SK-N-SH (cell line): ENCODE results near the gene TMEM107. TPM values are rescaled to one million over a fixed set of nuclear protein-coding genes. Genes with fewer than 3 reads are reported as not detected.

Source experiments
- CTCF ChIA-PET: fragments of 300-600, 350-600 bp; formaldehyde crosslinking; extraction: SDS; loops from one replicate; lab custom pipeline; 2021; lab: Yijun Ruan, JAX
- POLR2A ChIA-PET: fragments of 350-600 bp; sonication (Branson Sonifier 250); formaldehyde crosslinking; extraction: SDS; loops from one replicate; lab custom pipeline; 2020; ENCODE audit warnings: antibody characterized with exemption, inconsistent platforms; lab: Yijun Ruan, JAX
- DNase-seq: peaks from one replicate; pipeline ENCODE4 v3.0.0; 2012
- H2AFZ ChIP-seq: fragments of 200-600 bp; sonication (generic); 2 replicates; pipeline ENCODE4 v1.8.1; 2016; ENCODE audit warnings: antibody characterized with exemption, mild to moderate bottlenecking, low read depth
- H3F3A ChIP-seq: fragments of 200-600 bp; sonication (generic); replicated peaks from 2 replicates; pipeline ENCODE3; 2016; ENCODE audit warnings: antibody characterized with exemption, mild to moderate bottlenecking; ENCODE audit not compliant: insufficient read depth
- H3K27ac ChIP-seq, 2 experiments: fragments of 200-500 bp in 1 of 2; fragments of 200-600 bp in 1 of 2; sonication (Bioruptor generic) in 1 of 2; sonication (generic), shearing (Covaris generic) in 1 of 2; 2 replicates each; pipeline versions ENCODE4 v1.5.1 to v1.6.1; 2014 to 2016; ENCODE audit warnings: low read depth in 2 of 2, inconsistent platforms in 1 of 2, low read length in 1 of 2, mild to moderate bottlenecking in 1 of 2, mixed read lengths in 1 of 2
- H3K27me3 ChIP-seq: fragments of 200-600 bp; sonication (generic), shearing (Covaris generic); 2 replicates; pipeline ENCODE4 v1.6.1; 2016; ENCODE audit warnings: mixed run types; ENCODE audit not compliant: insufficient read depth
- H3K36me3 ChIP-seq, 2 experiments: fragments of 200-500 bp in 1 of 2; fragments of 200-600 bp in 1 of 2; sonication (Bioruptor generic) in 1 of 2; sonication (generic) in 1 of 2; replicated peaks in 1 of 2; 2 replicates each; pipeline versions ENCODE3 to v1.5.1; 2014 to 2016; ENCODE audit warnings: low read length in 1 of 2, mild to moderate bottlenecking in 1 of 2; ENCODE audit not compliant: insufficient read depth in 2 of 2, control insufficient read depth in 1 of 2
- H3K4me1 ChIP-seq, 2 experiments: fragments of 200-500 bp in 1 of 2; fragments of 200-600 bp in 1 of 2; sonication (Bioruptor generic) in 1 of 2; sonication (generic), shearing (Covaris generic) in 1 of 2; 2 replicates each; pipeline versions ENCODE4 v1.5.1 to v1.6.1; 2014 to 2016; ENCODE audit warnings: low read depth in 1 of 2, low read length in 1 of 2, mixed run types in 1 of 2; ENCODE audit not compliant: insufficient read depth in 2 of 2, control insufficient read depth in 1 of 2
- H3K4me2 ChIP-seq: fragments of 200-600 bp; sonication (generic), shearing (Covaris generic); 2 replicates; pipeline ENCODE4 v1.6.1; 2017; ENCODE audit warnings: mixed run types
- H3K4me3 ChIP-seq, 2 experiments: fragments of 200-500 bp in 1 of 2; fragments of 200-600 bp in 1 of 2; sonication (Bioruptor generic) in 1 of 2; sonication (generic), shearing (Covaris generic) in 1 of 2; 2 replicates each; pipeline versions ENCODE4 v1.5.1 to v1.8.1; 2014 to 2016; ENCODE audit warnings: low read depth in 2 of 2, inconsistent platforms in 1 of 2, low read length in 1 of 2, mild to moderate bottlenecking in 1 of 2, mixed read lengths in 1 of 2, moderate library complexity in 1 of 2
- H3K79me2 ChIP-seq: fragments of 200-600 bp; sonication (generic); 2 replicates; pipeline ENCODE4 v1.8.1; 2017; ENCODE audit warnings: mild to moderate bottlenecking; ENCODE audit not compliant: insufficient read depth
- H3K9ac ChIP-seq: fragments of 200-600 bp; sonication (generic); 2 replicates; pipeline ENCODE4 v1.6.1; 2017; ENCODE audit warnings: mixed run types
- H3K9me2 ChIP-seq: fragments of 200-600 bp; sonication (generic); 2 replicates; pipeline ENCODE4 v1.6.1; 2017; ENCODE audit warnings: mixed run types
- H3K9me3 ChIP-seq: fragments of 200-600 bp; sonication (generic); 2 replicates; pipeline ENCODE4 v1.6.1; 2017; ENCODE audit warnings: mixed run types, mild to moderate bottlenecking, moderate library complexity
- H4K20me1 ChIP-seq: fragments of 200-600 bp; sonication (generic); 2 replicates; pipeline ENCODE4 v1.6.1; 2017; ENCODE audit warnings: mild to moderate bottlenecking, mixed run types; ENCODE audit not compliant: insufficient read depth
- CHD2 ChIP-seq: fragments of 150-350 bp; IDR thresholded peaks from 2 replicates; pipeline ENCODE4 v1.6.1; 2018; ENCODE audit warnings: low read length; ENCODE audit not compliant: partially characterized antibody
- EZH2phosphoT487 ChIP-seq: fragments of 200-600 bp; sonication (generic); IDR thresholded peaks from 2 replicates; pipeline ENCODE4 v1.6.1; 2017; ENCODE audit warnings: low read depth, mixed run types, mild to moderate bottlenecking, antibody characterized with exemption, moderate library complexity, borderline replicate concordance
- FOXJ3 ChIP-seq: sonication (generic); formaldehyde crosslinking; IDR thresholded peaks from 2 replicates; pipeline ENCODE4 v1.5.1; 2020; ENCODE audit warnings: mild to moderate bottlenecking, missing genetic modification reagents
- GATA2 ChIP-seq: sonication (generic); formaldehyde crosslinking; IDR thresholded peaks from 2 replicates; pipeline ENCODE4 v1.5.0; 2020; ENCODE audit warnings: mild to moderate bottlenecking, missing genetic modification reagents
- JUND ChIP-seq: IDR thresholded peaks from 2 replicates; pipeline ENCODE4 v1.4.0; 2012
- MEF2A ChIP-seq: IDR thresholded peaks from 2 replicates; pipeline ENCODE4 v1.4.0; 2012; ENCODE audit warnings: low read depth, borderline replicate concordance
- MXI1 ChIP-seq: IDR thresholded peaks from 2 replicates; pipeline ENCODE4 v1.6.1; 2012; ENCODE audit warnings: mild to moderate bottlenecking, low read depth, low read length, improper control_type of control experiment
- SIN3A ChIP-seq: IDR thresholded peaks from 2 replicates; pipeline ENCODE4 v1.6.1; 2012; ENCODE audit warnings: low read depth, mild to moderate bottlenecking, low read length, moderate library complexity, borderline replicate concordance
- SMC3 ChIP-seq: IDR thresholded peaks from 2 replicates; pipeline ENCODE4 v1.6.1; 2012; ENCODE audit warnings: low read depth, low read length, improper control_type of control experiment
- TAF1 ChIP-seq: IDR thresholded peaks from 2 replicates; pipeline ENCODE4 v1.6.1; 2012; ENCODE audit warnings: low read depth, mild to moderate bottlenecking, low read length, moderate library complexity, borderline replicate concordance
- TCF12 ChIP-seq: IDR thresholded peaks from 2 replicates; pipeline ENCODE4 v1.4.0; 2012
- WGBS: methylation state at CpG from one replicate; pipeline ENCODE4 v1.1.6; 2017; ENCODE audit warnings: low lambda C conversion rate; 5-methylcytosine and 5-hydroxymethylcytosine counted together
- polyA plus RNA-seq, 3 experiments: library from polyadenylated mRNA; depleted of rRNA; stranded (reverse); fragments of >200 nt; gene quantifications; 2 replicates each; pipeline ENCODE4 v1.2.3, GENCODE V29; 2012
- TF ChIP-seq, protein P1 (sequence below): IDR thresholded peaks from 2 replicates; pipeline ENCODE4; 2012
- TF ChIP-seq, protein P2 (sequence below): IDR thresholded peaks from 2 replicates; pipeline ENCODE4 v1.6.1; 2012; ENCODE audit warnings: mild to moderate bottlenecking, low read depth, low read length, moderate library complexity
- TF ChIP-seq, protein P3 (sequence below): IDR thresholded peaks from 2 replicates; pipeline ENCODE4 v1.4.0; 2012; ENCODE audit warnings: low read depth, borderline replicate concordance
- TF ChIP-seq, protein P4 (sequence below): IDR thresholded peaks from 2 replicates; pipeline ENCODE4 v1.4.0; 2012; ENCODE audit warnings: low read depth

Gene TMEM107
- polyA plus RNA-seq, 1 of the 3 experiments (the other 2 are of a cell fraction): 18.6 TPM

DNA sequence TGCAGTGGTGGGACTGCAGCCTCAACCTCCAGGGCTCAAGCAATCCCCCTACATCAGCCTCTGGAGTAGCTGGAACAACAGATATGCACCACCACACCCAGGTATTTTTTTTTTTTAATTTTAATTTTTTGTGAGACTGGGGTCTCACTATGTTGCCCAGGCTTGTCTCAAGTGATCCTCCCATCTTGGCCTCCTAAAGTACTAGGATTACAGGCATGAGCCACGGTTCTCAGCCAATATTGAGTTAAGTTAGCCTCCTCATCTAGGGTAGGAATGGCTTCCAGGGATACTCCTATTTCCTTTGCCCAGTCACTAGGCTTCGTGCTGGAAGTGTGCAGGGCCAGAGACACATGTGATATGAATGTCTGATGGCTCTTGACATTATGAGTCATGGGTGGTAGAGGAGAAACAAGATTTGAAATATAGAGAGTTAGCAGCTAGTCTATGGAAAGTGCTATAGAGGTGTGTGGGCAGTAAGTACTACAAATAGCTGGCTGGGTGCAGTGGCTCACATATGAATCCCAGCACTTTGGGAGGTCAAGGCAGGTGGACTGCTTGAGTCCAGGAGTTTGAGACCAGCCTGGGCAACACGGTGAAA lies 44.2 kb downstream of the TMEM107 start:
- CTCF ChIA-PET: interaction anchor here (0.6 to 3.9 kb wide), 6 partner anchors 12 to 185 kb away, joined by 3 to 20 read pairs (median 4); partner anchors contain the start of gene ALOXE3
- DNase-seq: no peak

DNA sequence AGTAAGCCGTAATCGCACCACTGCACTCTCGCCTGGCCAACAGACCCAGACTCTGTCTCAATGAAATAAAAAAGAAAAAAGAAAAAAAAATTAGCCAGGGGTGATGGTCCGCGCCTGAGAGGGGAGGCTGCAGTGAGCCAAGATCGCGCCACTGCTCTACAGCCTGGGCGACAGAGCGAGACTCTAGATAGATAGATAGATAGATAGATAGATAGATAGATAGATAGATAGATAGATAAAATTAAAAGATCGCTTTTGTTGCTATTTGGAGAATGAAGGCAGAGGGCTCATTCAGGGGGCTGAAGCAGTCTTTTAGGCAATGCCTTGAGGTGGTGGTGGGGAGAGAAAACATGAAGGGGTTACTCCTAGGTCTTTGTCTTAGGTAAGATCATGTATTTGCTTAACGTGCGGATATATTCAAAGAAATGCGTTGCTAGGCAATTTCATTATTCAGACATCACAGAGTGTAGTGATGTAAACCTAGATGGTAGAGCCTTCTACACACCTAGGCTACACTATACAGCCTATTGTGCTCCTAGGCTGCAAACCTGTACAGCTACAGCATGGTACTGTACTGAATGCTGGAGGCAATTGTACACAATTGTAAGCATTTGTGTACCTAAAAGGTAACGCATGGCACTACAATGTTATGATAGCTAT lies 47.9 kb downstream of the TMEM107 start:
- 17% methylated on average over 14 of the region's 14 CpGs for WGBS
- ChIA-PET POLR2A (no interaction called here), CTCF (interaction anchor here (1.7 to 4.9 kb wide), 6 partner anchors 9 to 54 kb away, joined by 4 to 50 read pairs (median 8); no protein-coding TSS in a partner anchor)
- H3K9me2 ChIP-seq: no peaks in the 10 kb centered on the region
- H3K79me2 ChIP-seq: no peaks in the 10 kb centered on the region
- H3K27ac ChIP-seq: no peak overlapping the region
- no peak overlapping the region for H3K9ac ChIP-seq
- no peak for DNase-seq
- H3F3A ChIP-seq: peaks cover 33% of the 10 kb centered on the region
- no peak overlapping the region; the same call in 1 of the 2 replicates for H2AFZ ChIP-seq
- peak overlapping the region; percentile 10 to 60; a peak in 3 of 4 replicates for H3K4me3 ChIP-seq
- peak overlapping the region; percentile 79 for H3K4me2 ChIP-seq
- H3K4me1 ChIP-seq: peaks cover 0 to 22% of the 10 kb centered on the region in 2 experiments; a peak in 1 of 4 replicates
- no peaks in the 10 kb centered on the region for H3K9me3 ChIP-seq
- no peaks in the 10 kb centered on the region; the same call in 1 of the 2 replicates for H4K20me1 ChIP-seq
- TF ChIP-seq, protein P1, sequence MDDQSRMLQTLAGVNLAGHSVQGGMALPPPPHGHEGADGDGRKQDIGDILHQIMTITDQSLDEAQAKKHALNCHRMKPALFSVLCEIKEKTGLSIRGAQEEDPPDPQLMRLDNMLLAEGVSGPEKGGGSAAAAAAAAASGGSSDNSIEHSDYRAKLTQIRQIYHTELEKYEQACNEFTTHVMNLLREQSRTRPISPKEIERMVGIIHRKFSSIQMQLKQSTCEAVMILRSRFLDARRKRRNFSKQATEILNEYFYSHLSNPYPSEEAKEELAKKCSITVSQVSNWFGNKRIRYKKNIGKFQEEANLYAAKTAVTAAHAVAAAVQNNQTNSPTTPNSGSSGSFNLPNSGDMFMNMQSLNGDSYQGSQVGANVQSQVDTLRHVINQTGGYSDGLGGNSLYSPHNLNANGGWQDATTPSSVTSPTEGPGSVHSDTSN: no peak
- no peak for TF ChIP-seq CHD2
- TF ChIP-seq, protein P2, sequence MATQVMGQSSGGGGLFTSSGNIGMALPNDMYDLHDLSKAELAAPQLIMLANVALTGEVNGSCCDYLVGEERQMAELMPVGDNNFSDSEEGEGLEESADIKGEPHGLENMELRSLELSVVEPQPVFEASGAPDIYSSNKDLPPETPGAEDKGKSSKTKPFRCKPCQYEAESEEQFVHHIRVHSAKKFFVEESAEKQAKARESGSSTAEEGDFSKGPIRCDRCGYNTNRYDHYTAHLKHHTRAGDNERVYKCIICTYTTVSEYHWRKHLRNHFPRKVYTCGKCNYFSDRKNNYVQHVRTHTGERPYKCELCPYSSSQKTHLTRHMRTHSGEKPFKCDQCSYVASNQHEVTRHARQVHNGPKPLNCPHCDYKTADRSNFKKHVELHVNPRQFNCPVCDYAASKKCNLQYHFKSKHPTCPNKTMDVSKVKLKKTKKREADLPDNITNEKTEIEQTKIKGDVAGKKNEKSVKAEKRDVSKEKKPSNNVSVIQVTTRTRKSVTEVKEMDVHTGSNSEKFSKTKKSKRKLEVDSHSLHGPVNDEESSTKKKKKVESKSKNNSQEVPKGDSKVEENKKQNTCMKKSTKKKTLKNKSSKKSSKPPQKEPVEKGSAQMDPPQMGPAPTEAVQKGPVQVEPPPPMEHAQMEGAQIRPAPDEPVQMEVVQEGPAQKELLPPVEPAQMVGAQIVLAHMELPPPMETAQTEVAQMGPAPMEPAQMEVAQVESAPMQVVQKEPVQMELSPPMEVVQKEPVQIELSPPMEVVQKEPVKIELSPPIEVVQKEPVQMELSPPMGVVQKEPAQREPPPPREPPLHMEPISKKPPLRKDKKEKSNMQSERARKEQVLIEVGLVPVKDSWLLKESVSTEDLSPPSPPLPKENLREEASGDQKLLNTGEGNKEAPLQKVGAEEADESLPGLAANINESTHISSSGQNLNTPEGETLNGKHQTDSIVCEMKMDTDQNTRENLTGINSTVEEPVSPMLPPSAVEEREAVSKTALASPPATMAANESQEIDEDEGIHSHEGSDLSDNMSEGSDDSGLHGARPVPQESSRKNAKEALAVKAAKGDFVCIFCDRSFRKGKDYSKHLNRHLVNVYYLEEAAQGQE: no peak
- TF ChIP-seq, protein P3, sequence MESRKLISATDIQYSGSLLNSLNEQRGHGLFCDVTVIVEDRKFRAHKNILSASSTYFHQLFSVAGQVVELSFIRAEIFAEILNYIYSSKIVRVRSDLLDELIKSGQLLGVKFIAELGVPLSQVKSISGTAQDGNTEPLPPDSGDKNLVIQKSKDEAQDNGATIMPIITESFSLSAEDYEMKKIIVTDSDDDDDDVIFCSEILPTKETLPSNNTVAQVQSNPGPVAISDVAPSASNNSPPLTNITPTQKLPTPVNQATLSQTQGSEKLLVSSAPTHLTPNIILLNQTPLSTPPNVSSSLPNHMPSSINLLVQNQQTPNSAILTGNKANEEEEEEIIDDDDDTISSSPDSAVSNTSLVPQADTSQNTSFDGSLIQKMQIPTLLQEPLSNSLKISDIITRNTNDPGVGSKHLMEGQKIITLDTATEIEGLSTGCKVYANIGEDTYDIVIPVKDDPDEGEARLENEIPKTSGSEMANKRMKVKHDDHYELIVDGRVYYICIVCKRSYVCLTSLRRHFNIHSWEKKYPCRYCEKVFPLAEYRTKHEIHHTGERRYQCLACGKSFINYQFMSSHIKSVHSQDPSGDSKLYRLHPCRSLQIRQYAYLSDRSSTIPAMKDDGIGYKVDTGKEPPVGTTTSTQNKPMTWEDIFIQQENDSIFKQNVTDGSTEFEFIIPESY: no peak
- no peak for TF ChIP-seq FOXJ3 (CRISPR knock-in tag)
- TF ChIP-seq SIN3A: no peak
- no peaks in the 10 kb centered on the region; the same call in 1 of the 2 replicates for H3K27me3 ChIP-seq
- no peaks in the 10 kb centered on the region for H3K36me3 ChIP-seq

More for the DNA sequence above, 44.2 kb downstream of the TMEM107 start:
- Histone ChIP-seq H3K9ac (no peak overlapping the region), H3F3A (peaks cover 26% of the 10 kb centered on the region), H3K4me3 (no peak overlapping the region), H3K4me1 (peaks cover 0 to 2% of the 10 kb centered on the region in 2 experiments; a peak in 1 of 4 replicates), H3K27ac (no peak overlapping the region), H2AFZ (no peak overlapping the region), H4K20me1 (no peaks in the 10 kb centered on the region; the same call in 1 of the 2 replicates), H3K9me3 (no peaks in the 10 kb centered on the region), H3K27me3 (no peaks in the 10 kb centered on the region; the same call in 1 of the 2 replicates), H3K9me2 (no peaks in the 10 kb centered on the region), H3K4me2 (no peak overlapping the region), H3K79me2 (no peaks in the 10 kb centered on the region), H3K36me3 (no peaks in the 10 kb centered on the region)
- TF ChIP-seq MXI1 (no peak), JUND (no peak), FOXJ3 (CRISPR knock-in tag) (no peak), TAF1 (no peak), MEF2A (no peak), EZH2phosphoT487 (no peak), TCF12 (no peak), GATA2 (CRISPR knock-in tag) (no peak), SIN3A (no peak), SMC3 (no peak)
- TF ChIP-seq, protein P1: no peak
- TF ChIP-seq, protein P4, sequence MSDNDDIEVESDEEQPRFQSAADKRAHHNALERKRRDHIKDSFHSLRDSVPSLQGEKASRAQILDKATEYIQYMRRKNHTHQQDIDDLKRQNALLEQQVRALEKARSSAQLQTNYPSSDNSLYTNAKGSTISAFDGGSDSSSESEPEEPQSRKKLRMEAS: no peak
- WGBS: 25% methylated on average over 3 of the region's 3 CpGs
- POLR2A ChIA-PET: no interaction called here
